Measurements from ENCODE around the gene TBK1.

DNA sequence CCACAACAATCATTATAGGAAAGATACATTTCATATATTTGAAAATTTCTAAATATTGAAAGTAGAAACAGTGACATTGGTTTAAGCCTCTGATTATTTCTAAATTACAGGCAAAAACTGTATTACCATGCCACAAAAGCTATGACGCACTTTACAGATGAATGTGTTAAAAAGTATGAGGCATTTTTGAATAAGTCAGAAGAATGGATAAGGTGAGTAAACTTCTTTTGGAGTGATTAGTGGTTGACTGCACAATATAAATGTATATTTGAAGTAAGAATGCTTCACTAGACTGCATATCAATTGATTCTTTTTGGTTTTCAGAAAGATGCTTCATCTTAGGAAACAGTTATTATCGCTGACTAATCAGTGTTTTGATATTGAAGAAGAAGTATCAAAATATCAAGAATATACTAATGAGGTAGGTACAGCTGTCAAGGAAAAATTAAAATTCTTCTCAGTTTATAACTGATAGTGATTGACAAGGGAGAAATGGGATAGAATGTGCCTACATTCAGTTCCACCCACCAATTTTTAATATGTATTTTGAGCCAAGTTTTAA lies 45.0 kb downstream of the TBK1 start:
- TF ChIP-seq, protein P1, sequence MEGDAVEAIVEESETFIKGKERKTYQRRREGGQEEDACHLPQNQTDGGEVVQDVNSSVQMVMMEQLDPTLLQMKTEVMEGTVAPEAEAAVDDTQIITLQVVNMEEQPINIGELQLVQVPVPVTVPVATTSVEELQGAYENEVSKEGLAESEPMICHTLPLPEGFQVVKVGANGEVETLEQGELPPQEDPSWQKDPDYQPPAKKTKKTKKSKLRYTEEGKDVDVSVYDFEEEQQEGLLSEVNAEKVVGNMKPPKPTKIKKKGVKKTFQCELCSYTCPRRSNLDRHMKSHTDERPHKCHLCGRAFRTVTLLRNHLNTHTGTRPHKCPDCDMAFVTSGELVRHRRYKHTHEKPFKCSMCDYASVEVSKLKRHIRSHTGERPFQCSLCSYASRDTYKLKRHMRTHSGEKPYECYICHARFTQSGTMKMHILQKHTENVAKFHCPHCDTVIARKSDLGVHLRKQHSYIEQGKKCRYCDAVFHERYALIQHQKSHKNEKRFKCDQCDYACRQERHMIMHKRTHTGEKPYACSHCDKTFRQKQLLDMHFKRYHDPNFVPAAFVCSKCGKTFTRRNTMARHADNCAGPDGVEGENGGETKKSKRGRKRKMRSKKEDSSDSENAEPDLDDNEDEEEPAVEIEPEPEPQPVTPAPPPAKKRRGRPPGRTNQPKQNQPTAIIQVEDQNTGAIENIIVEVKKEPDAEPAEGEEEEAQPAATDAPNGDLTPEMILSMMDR (conservative IDR thresholded peaks at IDR 0.05; ENCODE audit: low read length) = no peak
- no peak for TF ChIP-seq EZH2phosphoT487 (IDR thresholded peaks at IDR 0.05; ENCODE audit: borderline replicate concordance, low read depth, low read length)

Data from OCI-LY7 (cell line).